HEK293T (cell line): Measurements from ENCODE around the gene RTTN.

ENCODE experiments used
- CTCF ChIA-PET: fragments of 350-600 bp; formaldehyde crosslinking; extraction: SDS; loops from one replicate; lab custom pipeline; 2021; ENCODE audit warnings: antibody characterized with exemption, inconsistent platforms; lab: Yijun Ruan, JAX
- POLR2A ChIA-PET: fragments of 350-600 bp; formaldehyde crosslinking; extraction: SDS; loops from one replicate; lab custom pipeline; 2020; ENCODE audit warnings: antibody characterized with exemption, inconsistent platforms; lab: Yijun Ruan, JAX
- DNase-seq: peaks from one replicate; pipeline ENCODE4 v3.0.0; 2012; ENCODE audit warnings: mixed read lengths; ENCODE audit errors: extremely low spot score
- ARNT ChIP-seq: fragments of 450-650 bp; IDR thresholded peaks from 2 replicates; pipeline ENCODE4 v1.6.1; 2017; ENCODE audit warnings: mild to moderate bottlenecking
- BHLHE40 ChIP-seq: fragments of 450-650 bp; IDR thresholded peaks from 2 replicates; pipeline ENCODE4 v1.6.1; 2016; ENCODE audit warnings: mild to moderate bottlenecking, moderate library complexity, borderline replicate concordance
- CTBP1 ChIP-seq: fragments of 450-650 bp; IDR thresholded peaks from 2 replicates; pipeline ENCODE4 v1.6.1; 2016; ENCODE audit warnings: borderline replicate concordance
- ELF4 ChIP-seq: fragments of 450-650 bp; IDR thresholded peaks from 2 replicates; pipeline ENCODE4 v1.6.1; 2017; ENCODE audit warnings: antibody characterized with exemption
- FOXA1 ChIP-seq: fragments of 450-650 bp; IDR thresholded peaks from 2 replicates; pipeline ENCODE4 v1.6.1; 2016; ENCODE audit warnings: mild to moderate bottlenecking
- FOXK2 ChIP-seq: fragments of 450-650 bp; IDR thresholded peaks from 2 replicates; pipeline ENCODE4 v1.6.1; 2016; ENCODE audit warnings: mild to moderate bottlenecking
- FOXM1 ChIP-seq: fragments of 450-650 bp; IDR thresholded peaks from 2 replicates; pipeline ENCODE4 v1.6.1; 2017; ENCODE audit warnings: mild to moderate bottlenecking, borderline replicate concordance
- HDGF ChIP-seq: fragments of 450-650 bp; IDR thresholded peaks from 2 replicates; pipeline ENCODE4 v1.6.1; 2017; ENCODE audit warnings: antibody characterized with exemption, borderline replicate concordance
- L3MBTL2 ChIP-seq: fragments of 450-650 bp; conservative IDR thresholded peaks from 2 replicates; pipeline ENCODE4 v1.6.1; 2016; ENCODE audit warnings: mild to moderate bottlenecking
- LEF1 ChIP-seq: fragments of 450-650 bp; IDR thresholded peaks from 2 replicates; pipeline ENCODE4 v1.6.1; 2017; ENCODE audit warnings: mild to moderate bottlenecking, borderline replicate concordance
- NFRKB ChIP-seq: fragments of 450-650 bp; IDR thresholded peaks from 2 replicates; pipeline ENCODE4 v1.6.1; 2016; ENCODE audit warnings: mild to moderate bottlenecking, moderate library complexity
- SP1 ChIP-seq: fragments of 450-650 bp; IDR thresholded peaks from 2 replicates; pipeline ENCODE4 v1.6.1; 2017
- SUZ12 ChIP-seq: fragments of 450-650 bp; IDR thresholded peaks from 2 replicates; pipeline ENCODE4 v1.6.1; 2016; ENCODE audit warnings: mild to moderate bottlenecking
- TARDBP ChIP-seq: fragments of 450-650 bp; IDR thresholded peaks from 2 replicates; pipeline ENCODE4 v1.6.1; 2016
- ZNF384 ChIP-seq: fragments of 450-650 bp; IDR thresholded peaks from 2 replicates; pipeline ENCODE4 v1.6.1; 2016
- TF ChIP-seq, protein P1 (sequence below): fragments of 450-650 bp; IDR thresholded peaks from 2 replicates; pipeline ENCODE4 v1.6.1; 2016

Gene RTTN

DNA sequence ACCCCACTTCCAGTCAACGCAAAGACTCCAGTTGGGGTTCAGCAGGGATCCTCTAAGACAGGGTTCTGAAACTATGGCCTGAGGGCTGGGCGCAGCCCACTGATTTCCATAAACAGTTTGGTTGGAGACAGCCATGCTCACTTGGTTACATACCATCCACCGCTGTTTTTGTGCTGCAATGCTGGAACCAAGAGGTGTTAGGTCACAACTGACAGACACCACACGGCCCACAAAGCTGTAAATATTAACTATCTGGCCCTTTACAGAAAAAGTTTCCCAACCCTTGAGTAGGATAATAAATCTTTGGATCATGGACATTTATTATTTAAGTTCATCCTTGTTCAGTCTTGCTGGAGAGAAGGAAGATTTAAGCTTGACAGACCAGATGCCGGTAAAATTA lies 249.4 kb downstream of the RTTN start:
- DNase-seq, result no peak
- CTCF ChIA-PET, result no interaction called here
- POLR2A ChIA-PET, result interaction anchor here (0.7 kb wide), 1 partner anchor 9 kb away, joined by 3 read pairs; no protein-coding TSS in a partner anchor
- TF ChIP-seq CTBP1, result no peak
- no peak for TF ChIP-seq BHLHE40
- TF ChIP-seq FOXA1, result no peak
- no peak for TF ChIP-seq L3MBTL2
- TF ChIP-seq LEF1, result no peak
- no peak for TF ChIP-seq FOXM1
- no peak for TF ChIP-seq ZNF384
- no peak for TF ChIP-seq SP1
- no peak for TF ChIP-seq HDGF
- no peak for TF ChIP-seq ARNT
- TF ChIP-seq ELF4, result no peak
- TF ChIP-seq SUZ12, result no peak
- no peak for TF ChIP-seq NFRKB
- no peak for TF ChIP-seq FOXK2
- TF ChIP-seq TARDBP, result no peak
- TF ChIP-seq, protein P1, sequence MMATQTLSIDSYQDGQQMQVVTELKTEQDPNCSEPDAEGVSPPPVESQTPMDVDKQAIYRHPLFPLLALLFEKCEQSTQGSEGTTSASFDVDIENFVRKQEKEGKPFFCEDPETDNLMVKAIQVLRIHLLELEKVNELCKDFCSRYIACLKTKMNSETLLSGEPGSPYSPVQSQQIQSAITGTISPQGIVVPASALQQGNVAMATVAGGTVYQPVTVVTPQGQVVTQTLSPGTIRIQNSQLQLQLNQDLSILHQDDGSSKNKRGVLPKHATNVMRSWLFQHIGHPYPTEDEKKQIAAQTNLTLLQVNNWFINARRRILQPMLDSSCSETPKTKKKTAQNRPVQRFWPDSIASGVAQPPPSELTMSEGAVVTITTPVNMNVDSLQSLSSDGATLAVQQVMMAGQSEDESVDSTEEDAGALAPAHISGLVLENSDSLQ, result no peak

DNA sequence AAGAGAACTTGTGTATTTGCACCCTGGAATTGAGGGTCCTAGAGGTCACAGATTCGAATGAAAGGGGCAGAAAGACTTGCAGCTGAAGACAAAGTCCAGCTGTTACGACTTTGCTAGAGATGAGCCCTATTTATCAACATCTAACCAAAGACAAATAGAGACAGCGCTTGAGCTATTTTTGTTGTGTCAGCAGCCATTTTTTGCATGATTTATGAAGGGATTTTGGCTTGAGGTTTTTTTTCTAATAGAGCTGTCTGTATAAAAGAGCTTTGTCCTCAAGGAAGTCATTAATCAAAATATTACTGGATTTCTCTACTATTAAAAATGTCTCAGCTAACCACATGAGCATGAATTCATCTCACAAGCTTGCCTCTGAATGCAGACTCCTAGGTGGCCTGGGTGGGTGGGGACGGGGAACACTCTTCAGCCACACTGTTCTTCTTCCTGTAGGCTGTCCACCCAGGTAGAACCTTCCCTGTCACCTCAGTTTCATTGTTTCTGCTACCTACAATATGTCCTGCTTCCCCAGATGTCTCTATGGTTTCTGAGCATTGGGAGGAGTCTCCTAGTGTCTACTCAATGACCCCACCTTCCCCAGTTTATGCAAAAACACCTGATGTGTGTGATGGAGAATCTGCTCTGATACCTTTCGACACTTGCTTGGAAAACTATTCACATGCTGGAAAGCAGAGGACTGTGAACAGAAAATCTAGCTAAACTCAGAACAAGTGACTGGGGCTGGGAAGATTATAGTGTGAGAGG lies 250.6 kb downstream of the RTTN start:
- CTCF ChIA-PET, result interaction anchor here (0.7 kb wide), 1 partner anchor 9 kb away, joined by 4 read pairs; no protein-coding TSS in a partner anchor
- POLR2A ChIA-PET, result no interaction called here
- DNase-seq, result no peak
- TF ChIP-seq TARDBP (no peak), FOXA1 (no peak), SUZ12 (no peak), CTBP1 (no peak), FOXM1 (no peak), HDGF (no peak), ELF4 (no peak), FOXK2 (no peak), L3MBTL2 (no peak), BHLHE40 (no peak), NFRKB (no peak), SP1 (no peak), LEF1 (no peak), ZNF384 (no peak), ARNT (no peak)
- TF ChIP-seq, protein P1, result no peak

DNA sequence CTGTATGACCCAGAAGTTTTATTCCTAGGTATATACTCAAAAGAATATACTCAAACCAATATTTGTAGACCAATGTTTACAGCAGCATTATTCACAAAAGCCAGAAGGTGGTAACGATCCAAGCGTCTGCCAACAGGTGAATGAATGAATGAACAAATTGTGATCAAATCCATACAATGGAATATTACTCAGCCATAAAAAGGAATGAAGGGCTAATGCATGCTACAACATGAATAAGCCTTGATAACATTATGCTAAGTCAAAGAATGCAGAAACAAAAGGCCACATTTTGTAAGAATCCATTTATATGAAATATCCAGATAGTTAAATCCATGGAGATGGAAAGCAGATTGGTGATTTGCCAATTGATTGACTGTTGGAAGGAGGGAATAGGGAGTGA lies 252.3 kb downstream of the RTTN start:
- CTCF ChIA-PET, result no interaction called here
- TF ChIP-seq ARNT, result no peak
- no peak for TF ChIP-seq FOXM1
- no peak for TF ChIP-seq ELF4
- no peak for TF ChIP-seq ZNF384
- no peak for TF ChIP-seq SUZ12
- no peak for TF ChIP-seq TARDBP
- no peak for TF ChIP-seq FOXA1
- no peak for TF ChIP-seq CTBP1
- TF ChIP-seq HDGF, result no peak
- no peak for TF ChIP-seq NFRKB
- TF ChIP-seq FOXK2, result no peak
- TF ChIP-seq, protein P1, result no peak
- TF ChIP-seq BHLHE40, result no peak
- TF ChIP-seq L3MBTL2, result no peak
- no peak for TF ChIP-seq SP1
- TF ChIP-seq LEF1, result no peak
- POLR2A ChIA-PET, result no interaction called here
- DNase-seq, result no peak
